A549 (cell line): ENCODE measurements around the gene CSTPP1. TPM values are rescaled to one million over a fixed set of nuclear protein-coding genes. Genes with fewer than 3 reads are reported as not detected.

ENCODE experiments used
- ATAC-seq, 2 experiments: fragments of 200-7000 bp in 1 of 2; fragments of >200 bp in 1 of 2; cut with Nextera tagmentation in 1 of 2; cut with Tn5 transposase in 1 of 2; 3 replicates each; pipeline versions ENCODE4 v1.8.0 to v1.9.1; 2018 to 2020; ENCODE audit warnings: mild to moderate bottlenecking in 1 of 2, moderate library complexity in 1 of 2
- CTCF ChIA-PET: fragments of 300-600 bp; sonication (Branson Sonifier 250); formaldehyde crosslinking; extraction: SDS; loops from one replicate; lab custom pipeline; 2021; ENCODE audit warnings: antibody characterized with exemption, inconsistent platforms; lab: Yijun Ruan, JAX
- POLR2A ChIA-PET: fragments of 350-600 bp; formaldehyde crosslinking; extraction: SDS; loops from one replicate; lab custom pipeline; 2021; ENCODE audit warnings: antibody characterized with exemption, inconsistent platforms; lab: Yijun Ruan, JAX
- DNase-seq, 2 experiments: peaks; one replicate each; pipeline versions ENCODE4 v3.0.0 to v3.0.0-alpha.2; 2011 to 2016; ENCODE audit warnings: low read depth in 1 of 2, low spot score in 1 of 2
- FAIRE-seq: peaks from 2 replicates; lab custom pipeline; 2011; peaks lifted over from hg19 to GRCh38; lab: Jason Lieb, UNC
- H3K27ac ChIP-seq, 2 experiments: fragments of >200 bp; sonication (Bioruptor Twin); formaldehyde crosslinking; 3 replicates each; pipeline ENCODE4 v1.5.1; 2016 to 2017
- H3K4me1 ChIP-seq: fragments of >200 bp; sonication (Bioruptor Twin); formaldehyde crosslinking; 3 replicates; pipeline ENCODE4 v1.6.1; 2016
- H3K4me2 ChIP-seq: fragments of >200 bp; sonication (Bioruptor Twin); formaldehyde crosslinking; 3 replicates; pipeline ENCODE4 v1.6.1; 2016
- H3K4me3 ChIP-seq: fragments of >200 bp; sonication (Bioruptor Twin); formaldehyde crosslinking; 3 replicates; pipeline ENCODE4 v1.5.1; 2016
- H3K9me3 ChIP-seq: fragments of >200 bp; sonication (Bioruptor Twin); formaldehyde crosslinking; 3 replicates; pipeline ENCODE4 v1.6.1; 2016
- ATOH8 ChIP-seq: fragments of 250-450 bp; sonication (Bioruptor Pico); IDR thresholded peaks from 2 replicates; pipeline ENCODE4 v1.5.0; 2020; ENCODE audit warnings: low read depth, mild to moderate bottlenecking, moderate library complexity
- BHLHE40 ChIP-seq: IDR thresholded peaks from 2 replicates; pipeline ENCODE4 v1.6.1; 2012; ENCODE audit warnings: low read depth, low read length, inconsistent platforms
- FOSB ChIP-seq: fragments of 250-450 bp; sonication (Bioruptor Pico); IDR thresholded peaks from 2 replicates; pipeline ENCODE4 v1.5.0; 2020; ENCODE audit warnings: mild to moderate bottlenecking, moderate library complexity
- HDAC2 ChIP-seq: fragments of 200-600 bp; sonication (generic); IDR thresholded peaks from 2 replicates; pipeline ENCODE4 v1.6.1; 2016
- HOXA7 ChIP-seq: fragments of 250-450 bp; sonication (Bioruptor Pico); IDR thresholded peaks from 2 replicates; pipeline ENCODE4 v1.5.0; 2020; ENCODE audit warnings: mild to moderate bottlenecking, moderate library complexity
- HOXB13 ChIP-seq: fragments of 250-450 bp; sonication (Bioruptor Pico); IDR thresholded peaks from 2 replicates; pipeline ENCODE4 v1.5.0; 2020; ENCODE audit warnings: low read depth, mild to moderate bottlenecking, moderate library complexity
- HOXB5 ChIP-seq: fragments of 250-450 bp; sonication (Bioruptor Pico); IDR thresholded peaks from 2 replicates; pipeline ENCODE4 v1.5.0; 2020; ENCODE audit warnings: mild to moderate bottlenecking, moderate library complexity
- JUN ChIP-seq, 2 experiments: fragments of >200 bp; sonication (Bioruptor Twin); formaldehyde crosslinking; IDR thresholded peaks; 2 replicates in 1 of 2; 3 replicates in 1 of 2; pipeline ENCODE4 v1.6.1; 2016 to 2017
- KDM1A ChIP-seq: fragments of 200-600 bp; sonication (generic); IDR thresholded peaks from 2 replicates; pipeline ENCODE4 v1.6.1; 2016; ENCODE audit warnings: low read depth, mild to moderate bottlenecking
- MYC ChIP-seq: IDR thresholded peaks from 2 replicates; pipeline ENCODE4 v1.6.1; 2012; ENCODE audit warnings: mild to moderate bottlenecking, inconsistent platforms, low read length, improper control_type of control experiment, borderline replicate concordance
- POLR2AphosphoS2 ChIP-seq: conservative IDR thresholded peaks from 2 replicates; pipeline ENCODE4 v1.6.1; 2012; ENCODE audit warnings: low read length, improper control_type of control experiment, inconsistent platforms
- RAD21 ChIP-seq, 2 experiments: fragments of >200 bp in 1 of 2; sonication (Bioruptor Twin) in 1 of 2; formaldehyde crosslinking in 1 of 2; IDR thresholded peaks in 1 of 2; conservative IDR thresholded peaks in 1 of 2; 2 replicates in 1 of 2; 3 replicates in 1 of 2; pipeline ENCODE4 v1.6.1; 2012 to 2018; ENCODE audit warnings: inconsistent platforms in 1 of 2
- RNF2 ChIP-seq: fragments of 200-600 bp; sonication (generic); IDR thresholded peaks from 2 replicates; pipeline ENCODE4 v1.6.1; 2016; ENCODE audit warnings: low read depth, mild to moderate bottlenecking, antibody characterized with exemption, moderate library complexity, borderline replicate concordance
- SREBF2 ChIP-seq: fragments of 450-650 bp; IDR thresholded peaks from 2 replicates; pipeline ENCODE4 v1.6.1; 2014; ENCODE audit warnings: mild to moderate bottlenecking, moderate library complexity
- ZC3H11A ChIP-seq: fragments of 450-650 bp; IDR thresholded peaks from 2 replicates; pipeline ENCODE4 v1.6.1; 2014; ENCODE audit warnings: antibody characterized with exemption, mild to moderate bottlenecking
- WGBS: methylation state at CpG from one replicate; pipeline ENCODE4 v1.1.6; 2017; ENCODE audit errors: missing lambda C conversion rate; 5-methylcytosine and 5-hydroxymethylcytosine counted together
- polyA plus RNA-seq, 4 experiments: library from polyadenylated mRNA; depleted of rRNA in 3 of 4; stranded (reverse); fragments of >200 nt; fragmentation: RNase III in 1 of 4; extraction: RNeasy Plus Mini Kit Qiagen cat#74134 plus additional on column Dnase treatment in 1 of 4; gene quantifications; 2 replicates in 3 of 4; 3 replicates in 1 of 4; pipeline ENCODE4 v1.2.3, GENCODE V29; 2011 to 2017
- TF ChIP-seq, protein P1 (sequence below): IDR thresholded peaks from 2 replicates; pipeline ENCODE4 v1.6.1; 2012; ENCODE audit warnings: low read depth, borderline replicate concordance
- TF ChIP-seq, protein P2 (sequence below): fragments of 450-650 bp; IDR thresholded peaks from 2 replicates; pipeline ENCODE4 v1.6.1; 2014; ENCODE audit warnings: antibody characterized with exemption

Gene CSTPP1
- polyA plus RNA-seq, 2 of the 4 experiments (the other 2 are of a cell fraction) = 31.5 to 34.5 TPM

DNA sequence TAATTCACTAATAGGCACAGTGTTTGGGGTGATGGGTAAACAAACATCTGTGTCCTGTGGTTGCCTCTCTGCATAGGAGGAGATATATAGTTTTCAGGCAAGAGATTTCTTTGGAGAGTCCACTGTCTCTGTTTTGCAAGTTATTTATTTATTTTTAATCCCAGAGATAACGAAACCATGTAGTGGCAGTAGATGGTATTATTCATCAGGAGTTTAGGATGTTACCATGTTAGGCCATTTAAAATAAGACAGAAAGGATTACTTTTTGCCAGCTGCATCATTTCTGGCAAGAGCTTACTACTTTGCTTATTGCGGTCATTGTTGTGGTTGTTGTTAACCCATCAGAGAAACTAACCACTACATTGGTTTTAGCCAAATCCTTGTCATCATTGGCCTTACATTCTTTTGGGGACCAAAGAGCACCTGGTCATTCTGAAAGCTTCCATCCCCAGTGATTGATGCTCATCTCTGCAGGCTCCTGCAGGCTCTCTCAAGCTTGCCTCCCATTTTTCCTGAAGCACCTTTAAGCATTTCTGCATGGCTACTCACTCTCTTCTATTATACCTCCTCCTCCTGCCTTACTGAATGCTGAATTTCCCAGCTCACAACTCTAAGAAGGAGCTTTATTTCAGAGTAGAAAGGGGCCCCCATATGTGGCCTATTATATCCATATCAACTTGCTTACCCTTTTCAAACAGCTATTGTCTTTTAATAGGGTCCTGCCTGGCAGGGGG lies 84.4 kb downstream of the CSTPP1 start:
- CTCF ChIA-PET = interaction anchor here (0.8 kb wide), 1 partner anchor 23 kb away, joined by 3 read pairs; no protein-coding TSS in a partner anchor
- no peak overlapping the region for H3K4me3 ChIP-seq
- no peak for TF ChIP-seq JUN (IDR thresholded peaks at IDR 0.05)
- TF ChIP-seq HOXA7 (CRISPR knock-in tag) = no peak
- TF ChIP-seq BHLHE40 = no peak
- TF ChIP-seq, protein P1, sequence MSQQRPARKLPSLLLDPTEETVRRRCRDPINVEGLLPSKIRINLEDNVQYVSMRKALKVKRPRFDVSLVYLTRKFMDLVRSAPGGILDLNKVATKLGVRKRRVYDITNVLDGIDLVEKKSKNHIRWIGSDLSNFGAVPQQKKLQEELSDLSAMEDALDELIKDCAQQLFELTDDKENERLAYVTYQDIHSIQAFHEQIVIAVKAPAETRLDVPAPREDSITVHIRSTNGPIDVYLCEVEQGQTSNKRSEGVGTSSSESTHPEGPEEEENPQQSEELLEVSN = no peak
- TF ChIP-seq POLR2AphosphoS2 = no peak
- TF ChIP-seq FOSB = no peak
- no peak for TF ChIP-seq ATOH8 (CRISPR knock-in tag)
- TF ChIP-seq HOXB5 (CRISPR knock-in tag) = no peak
- no peak for TF ChIP-seq SREBF2
- TF ChIP-seq ZC3H11A = no peak
- TF ChIP-seq MYC = no peak
- TF ChIP-seq HOXB13 (CRISPR knock-in tag) = no peak
- no peak for TF ChIP-seq RAD21 (conservative IDR thresholded peaks at IDR 0.05 in 1 of 2, IDR thresholded peaks at IDR 0.05 in 1 of 2)
- no peak for TF ChIP-seq HDAC2
- no peak for TF ChIP-seq KDM1A
- TF ChIP-seq, protein P2, sequence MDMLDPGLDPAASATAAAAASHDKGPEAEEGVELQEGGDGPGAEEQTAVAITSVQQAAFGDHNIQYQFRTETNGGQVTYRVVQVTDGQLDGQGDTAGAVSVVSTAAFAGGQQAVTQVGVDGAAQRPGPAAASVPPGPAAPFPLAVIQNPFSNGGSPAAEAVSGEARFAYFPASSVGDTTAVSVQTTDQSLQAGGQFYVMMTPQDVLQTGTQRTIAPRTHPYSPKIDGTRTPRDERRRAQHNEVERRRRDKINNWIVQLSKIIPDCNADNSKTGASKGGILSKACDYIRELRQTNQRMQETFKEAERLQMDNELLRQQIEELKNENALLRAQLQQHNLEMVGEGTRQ = no peak
- TF ChIP-seq, all 56 proteins: peak for 0
- no peak overlapping the region for H3K27ac ChIP-seq
- DNase-seq (no peak), FAIRE-seq (no peak), ATAC-seq (no peak)
- POLR2A ChIA-PET = no interaction called here
- H3K9me3 ChIP-seq = no peaks in the 10 kb centered on the region
- WGBS = 91% methylated on average over 2 of the region's 2 CpGs
- H3K4me1 ChIP-seq = no peaks in the 10 kb centered on the region
- H3K4me2 ChIP-seq = no peak overlapping the region

DNA sequence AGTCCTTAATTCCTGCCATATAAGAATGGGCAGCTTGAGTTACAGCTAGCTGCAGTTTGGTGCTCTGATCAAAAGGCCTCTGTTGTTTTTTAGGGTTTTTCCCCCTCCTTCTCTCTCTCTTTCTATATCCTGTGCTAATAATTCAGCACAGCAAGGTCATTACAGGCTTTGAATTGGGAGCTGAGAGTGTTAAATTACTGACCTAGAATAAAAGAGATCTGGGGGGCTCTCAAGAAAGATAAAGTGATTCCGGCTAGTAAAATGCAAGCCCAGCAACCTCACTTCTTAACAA lies 84.9 kb downstream of the CSTPP1 start:
- ChIA-PET POLR2A (no interaction called here), CTCF (interaction anchor here (0.8 kb wide), 1 partner anchor 24 kb away, joined by 3 read pairs; no protein-coding TSS in a partner anchor)
- Histone ChIP-seq H3K4me1 (no peaks in the 10 kb centered on the region), H3K9me3 (no peaks in the 10 kb centered on the region), H3K4me3 (no peak overlapping the region), H3K4me2 (no peak overlapping the region), H3K27ac (no peak overlapping the region)
- FAIRE-seq (no peak), DNase-seq (no peak), ATAC-seq (no peak)
- no peak for TF ChIP-seq POLR2AphosphoS2
- 88% methylated on average over 1 of the region's 1 CpG for WGBS

DNA sequence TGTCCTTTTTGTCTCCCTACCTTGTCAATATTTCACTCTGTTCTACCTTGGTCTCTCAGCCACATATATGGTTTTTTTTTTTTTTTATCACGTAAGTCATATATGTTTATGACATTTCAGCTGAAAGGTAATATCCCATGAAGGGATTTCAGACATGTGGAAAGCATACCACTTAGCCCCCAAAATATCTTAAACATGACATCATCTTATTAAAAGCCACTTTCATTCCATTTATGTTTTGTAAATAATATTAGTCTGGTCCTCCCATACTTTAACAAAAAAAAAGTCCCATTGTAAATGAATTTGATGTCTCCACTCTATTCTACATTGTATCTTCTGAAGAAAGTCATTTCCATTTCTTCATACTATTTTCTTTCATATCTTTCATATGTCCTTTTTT lies 85.4 kb downstream of the CSTPP1 start:
- ChIA-PET CTCF (interaction anchor here (0.8 to 1.2 kb wide), 2 partner anchors 24 to 133 kb away, joined by 3 read pairs; no protein-coding TSS in a partner anchor), POLR2A (no interaction called here)
- no peak for DNase-seq
- Histone ChIP-seq H3K9me3 (no peaks in the 10 kb centered on the region), H3K27ac (no peak overlapping the region), H3K4me3 (no peak overlapping the region), H3K4me2 (no peak overlapping the region), H3K4me1 (no peaks in the 10 kb centered on the region)
- no peak for FAIRE-seq
- WGBS = 90% methylated on average over 1 of the region's 1 CpG
- TF ChIP-seq RNF2 = no peak
- no peak for ATAC-seq
